Measurements from ENCODE around the gene DNAJB13. TPM values are rescaled to one million over a fixed set of nuclear protein-coding genes. Genes with fewer than 3 reads are reported as not detected.

The DNAJB13 gene
- total RNA-seq, 3 donors from 2014 or later (not counting 1 experiment from before 2014, with no cell fraction given): 0.45 TPM; not detected in 2

- intact Hi-C loops (cut with micrococcal nuclease): no loop called here
Measured at GRCh38 chr11:73945396-73945795, 5.4 kb upstream of the DNAJB13 start.

GRCh38 chr11:73946798-73947458 lies 3.9 kb upstream of the DNAJB13 start:
- Mint-ChIP-seq H3K4me1 (no peaks in the 10 kb centered on the region), H3K9me3 (no peaks in the 10 kb centered on the region), H3K36me3 (no peaks in the 10 kb centered on the region), H3K27me3 (ENCODE audit: low read depth in 2 of 2) (peaks cover 0 to 3% of the 10 kb centered on the region in 2 donors), H3K27ac (no peak overlapping the region), H3K4me3 (no peak overlapping the region)
- H3K9me3 ChIP-seq (ENCODE audit: control insufficient read depth, insufficient read depth, low read length): no peaks in the 10 kb centered on the region
- H3K4me3 ChIP-seq (ENCODE audit: low read length): no peak overlapping the region
- intact Hi-C loops (cut with micrococcal nuclease): no loop called here
- H3K27ac ChIP-seq (ENCODE audit: low read length): no peak overlapping the region
- H3K4me1 ChIP-seq (ENCODE audit: control insufficient read depth, insufficient read depth, low read length): no peaks in the 10 kb centered on the region
- no peak for DNase-seq
- no peak for ATAC-seq
- H3K27me3 ChIP-seq (ENCODE audit: control insufficient read depth, insufficient read depth, low read length): no peaks in the 10 kb centered on the region
- WGBS (ENCODE audit: insufficient coverage): 64% methylated on average over 13 of the region's 13 CpGs
- no peaks in the 10 kb centered on the region for H3K36me3 ChIP-seq (ENCODE audit: control insufficient read depth, insufficient read depth, low read length)
- no peak for TF ChIP-seq CTCF (IDR thresholded peaks at IDR 0.05)

More at GRCh38 chr11:73945396-73945795, 5.4 kb upstream of the DNAJB13 start:
- Mint-ChIP-seq H3K4me3 (no peak overlapping the region), H3K36me3 (no peaks in the 10 kb centered on the region), H3K9me3 (peaks cover 4 to 6% of the 10 kb centered on the region in 2 donors), H3K27ac (no peak overlapping the region), H3K4me1 (no peaks in the 10 kb centered on the region), H3K27me3 (ENCODE audit: low read depth in 2 of 2) (peaks cover 0 to 3% of the 10 kb centered on the region in 2 donors)
- WGBS (ENCODE audit: insufficient coverage): 81% methylated on average over 4 of the region's 4 CpGs
- DNase-seq (no peak), ATAC-seq (no peak)
- Histone ChIP-seq H3K27me3 (ENCODE audit: control insufficient read depth, insufficient read depth, low read length) (no peaks in the 10 kb centered on the region), H3K4me1 (ENCODE audit: control insufficient read depth, insufficient read depth, low read length) (no peaks in the 10 kb centered on the region), H3K36me3 (ENCODE audit: control insufficient read depth, insufficient read depth, low read length) (no peaks in the 10 kb centered on the region), H3K9me3 (ENCODE audit: control insufficient read depth, insufficient read depth, low read length) (no peaks in the 10 kb centered on the region), H3K27ac (ENCODE audit: low read length) (no peak overlapping the region), H3K4me3 (ENCODE audit: low read length) (no peak overlapping the region)
- no peak for TF ChIP-seq CTCF (IDR thresholded peaks at IDR 0.05)

- H3K36me3 Mint-ChIP-seq: no peaks in the 10 kb centered on the region
- ATAC-seq: no peak
- Histone ChIP-seq H3K4me1 (ENCODE audit: control insufficient read depth, insufficient read depth, low read length) (no peaks in the 10 kb centered on the region), H3K27ac (ENCODE audit: low read length) (no peak overlapping the region), H3K27me3 (ENCODE audit: control insufficient read depth, insufficient read depth, low read length) (no peaks in the 10 kb centered on the region), H3K9me3 (ENCODE audit: control insufficient read depth, insufficient read depth, low read length) (no peaks in the 10 kb centered on the region), H3K36me3 (ENCODE audit: control insufficient read depth, insufficient read depth, low read length) (no peaks in the 10 kb centered on the region), H3K4me3 (ENCODE audit: low read length) (no peak overlapping the region)
- DNase-seq: no peak
- H3K27me3 Mint-ChIP-seq (ENCODE audit: low read depth in 2 of 2): peaks cover 0 to 3% of the 10 kb centered on the region in 2 donors
- intact Hi-C loops (cut with micrococcal nuclease): no loop called here
- H3K4me3 Mint-ChIP-seq: no peak overlapping the region
- TF ChIP-seq CTCF (IDR thresholded peaks at IDR 0.05): no peak
- no peaks in the 10 kb centered on the region for H3K9me3 Mint-ChIP-seq
- H3K4me1 Mint-ChIP-seq: no peaks in the 10 kb centered on the region
- WGBS (ENCODE audit: insufficient coverage): 38% methylated on average over 4 of the region's 4 CpGs
- H3K27ac Mint-ChIP-seq: no peak overlapping the region
Measured at GRCh38 chr11:73949246-73949645, 1.6 kb upstream of the DNAJB13 start.

GRCh38 chr11:73949912-73950311 lies 914 bp upstream of the DNAJB13 start:
- intact Hi-C loops (cut with micrococcal nuclease): no loop called here
- TF ChIP-seq CTCF (IDR thresholded peaks at IDR 0.05): no peak
- Histone ChIP-seq H3K27me3 (ENCODE audit: control insufficient read depth, insufficient read depth, low read length) (no peaks in the 10 kb centered on the region), H3K27ac (ENCODE audit: low read length) (no peak overlapping the region), H3K36me3 (ENCODE audit: control insufficient read depth, insufficient read depth, low read length) (no peaks in the 10 kb centered on the region), H3K4me1 (ENCODE audit: control insufficient read depth, insufficient read depth, low read length) (no peaks in the 10 kb centered on the region), H3K4me3 (ENCODE audit: low read length) (no peak overlapping the region), H3K9me3 (ENCODE audit: control insufficient read depth, insufficient read depth, low read length) (no peaks in the 10 kb centered on the region)
- DNase-seq (no peak), ATAC-seq (no peak)
- 93% methylated on average over 5 of the region's 5 CpGs for WGBS (ENCODE audit: insufficient coverage)
- Mint-ChIP-seq H3K36me3 (no peaks in the 10 kb centered on the region), H3K4me3 (no peak overlapping the region), H3K27me3 (ENCODE audit: low read depth in 2 of 2) (peaks cover 0 to 3% of the 10 kb centered on the region in 2 donors), H3K27ac (no peak overlapping the region), H3K4me1 (no peaks in the 10 kb centered on the region), H3K9me3 (no peaks in the 10 kb centered on the region)
